Left kidney (tissue), 8 donors: ENCODE data around the gene CST6. TPM values are rescaled to one million over a fixed set of nuclear protein-coding genes. Genes with fewer than 3 reads are reported as not detected.

Source experiments
- DNase-seq: peaks from one replicate; pipeline ENCODE4 v3.0.0-alpha.2; 2013
- long read RNA-seq, 8 donors: transcript quantifications; one replicate each; lab custom pipeline, GENCODE V29; 2026
- polyA plus RNA-seq: library from polyadenylated mRNA; unstranded; fragments of 120-200 nt; gene quantifications from one replicate; pipeline ENCODE4 v1.2.1, GENCODE V29; 2013; ENCODE audit not compliant: insufficient read length

CST6 gene
- not detected for polyA plus RNA-seq
- long read RNA-seq, donor 1: 0 reads
- long read RNA-seq, donor 2: 0 reads
- long read RNA-seq, donor 3, partial matches to known transcripts: 0 of 1 reads
- long read RNA-seq, donor 3, other reads (novel, unspliced or antisense): 0 of 1 reads
- long read RNA-seq, donor 4: 0 reads
- long read RNA-seq, donor 5: 0 reads
- long read RNA-seq, donor 6, partial matches to known transcripts: 0 of 1 reads
- long read RNA-seq, donor 6, other reads (novel, unspliced or antisense): 0 of 1 reads
- long read RNA-seq, donor 7: 0 reads
- long read RNA-seq, donor 8: 0 reads

DNA sequence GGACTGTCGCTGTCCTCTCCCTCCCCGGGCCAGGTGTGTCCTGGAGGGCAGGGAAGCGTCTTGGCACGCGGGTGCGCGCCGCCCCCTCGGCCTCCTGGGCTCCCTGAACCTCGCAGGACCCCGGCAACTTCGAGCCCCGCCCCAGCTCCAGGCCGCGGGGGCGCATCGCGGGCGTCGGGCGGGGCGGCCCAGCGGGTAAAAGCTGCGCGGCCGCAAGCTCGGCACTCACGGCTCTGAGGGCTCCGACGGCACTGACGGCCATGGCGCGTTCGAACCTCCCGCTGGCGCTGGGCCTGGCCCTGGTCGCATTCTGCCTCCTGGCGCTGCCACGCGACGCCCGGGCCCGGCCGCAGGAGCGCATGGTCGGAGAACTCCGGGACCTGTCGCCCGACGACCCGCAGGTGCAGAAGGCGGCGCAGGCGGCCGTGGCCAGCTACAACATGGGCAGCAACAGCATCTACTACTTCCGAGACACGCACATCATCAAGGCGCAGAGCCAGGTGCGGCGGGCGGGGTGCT lies at the start of gene CST6:
CST6 (plus strand) TSS at position 224 of the 519 bp plus-strand sequence; CDS start at position 261, 37 bp downstream.
- DNase-seq: no peak

GRCh38 chr11:65962141-65962564 lies 49.7 kb upstream of the CST6 start:
- DNase-seq: no peak

DNA sequence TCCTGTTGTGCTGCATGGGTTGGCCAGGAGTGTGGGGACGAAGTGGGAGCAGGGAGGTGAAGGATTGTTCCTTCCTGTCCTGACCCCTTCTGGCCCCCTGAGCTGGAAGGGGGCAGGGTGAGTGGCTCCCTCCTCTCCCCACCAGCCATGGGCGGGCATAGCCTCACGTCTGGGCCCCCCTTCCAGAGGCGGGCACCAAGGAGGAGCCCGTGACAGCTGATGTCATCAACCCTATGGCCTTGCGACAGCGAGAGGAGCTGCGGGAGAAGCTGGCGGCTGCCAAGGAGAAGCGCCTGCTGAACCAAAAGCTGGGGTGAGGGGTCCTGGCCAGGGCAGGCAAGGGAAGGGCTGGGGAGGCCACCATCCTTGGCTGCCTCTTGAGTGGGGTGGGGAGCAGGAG lies 46.9 kb upstream of the CST6 start:
- DNase-seq: no peak

GRCh38 chr11:65965986-65966762 lies 45.6 kb upstream of the CST6 start:
- DNase-seq: no peak

DNA sequence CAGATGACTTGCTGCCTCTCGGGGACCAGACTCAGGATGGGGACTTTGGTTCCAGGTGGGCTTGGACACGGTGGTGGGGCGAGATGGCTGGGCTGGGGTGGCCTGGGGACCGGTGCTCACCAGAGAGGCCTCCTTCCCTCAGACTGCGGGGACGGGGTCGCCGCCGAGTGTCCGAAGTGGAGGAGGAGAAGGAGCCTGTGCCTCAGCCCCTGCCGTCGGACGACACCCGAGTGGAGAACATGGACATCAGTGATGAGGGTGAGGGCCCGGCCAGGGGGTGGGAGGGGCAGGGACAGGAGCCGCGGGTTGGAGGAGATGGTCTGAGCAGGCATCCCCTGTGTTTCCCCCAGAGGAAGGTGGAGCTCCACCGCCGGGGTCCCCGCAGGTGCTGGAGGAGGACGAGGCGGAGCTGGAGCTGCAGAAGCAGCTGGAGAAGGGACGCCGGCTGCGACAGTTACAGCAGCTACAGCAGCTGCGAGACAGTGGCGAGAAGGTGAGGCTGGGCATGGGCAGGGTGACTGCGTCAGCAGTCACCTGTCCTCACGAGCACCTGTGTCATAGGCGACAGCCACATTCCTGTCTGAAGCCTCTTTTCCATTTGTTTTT lies 44.4 kb upstream of the CST6 start:
- DNase-seq: no peak

- DNase-seq: no peak
Measured at GRCh38 chr11:65968600-65969482, 43.0 kb upstream of the CST6 start.

- no peak for DNase-seq
Measured at GRCh38 chr11:65972116-65972515, 39.7 kb upstream of the CST6 start.

GRCh38 chr11:65973439-65974110 lies 38.2 kb upstream of the CST6 start:
- DNase-seq: no peak

DNA sequence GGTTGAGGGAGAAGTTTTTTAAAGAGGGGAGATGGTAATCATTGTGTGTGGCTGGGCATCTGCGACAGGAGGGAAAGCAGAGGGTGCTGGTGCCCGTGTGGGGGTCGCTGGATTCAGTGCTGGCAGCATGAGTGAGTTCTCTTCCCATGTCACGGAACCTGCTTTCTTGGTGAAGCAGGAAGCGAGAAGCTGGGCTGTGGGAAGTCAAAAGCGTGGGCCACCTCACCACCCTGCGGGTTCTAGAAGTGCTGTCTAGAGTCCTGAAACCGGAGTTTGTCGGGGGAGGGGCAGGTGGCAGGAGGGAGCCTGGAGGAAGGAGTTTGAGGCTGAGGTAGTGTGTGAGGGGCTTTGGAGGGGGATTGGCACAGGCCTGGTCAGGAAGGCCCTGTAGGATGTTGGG lies 36.0 kb upstream of the CST6 start:
- DNase-seq: no peak

DNA sequence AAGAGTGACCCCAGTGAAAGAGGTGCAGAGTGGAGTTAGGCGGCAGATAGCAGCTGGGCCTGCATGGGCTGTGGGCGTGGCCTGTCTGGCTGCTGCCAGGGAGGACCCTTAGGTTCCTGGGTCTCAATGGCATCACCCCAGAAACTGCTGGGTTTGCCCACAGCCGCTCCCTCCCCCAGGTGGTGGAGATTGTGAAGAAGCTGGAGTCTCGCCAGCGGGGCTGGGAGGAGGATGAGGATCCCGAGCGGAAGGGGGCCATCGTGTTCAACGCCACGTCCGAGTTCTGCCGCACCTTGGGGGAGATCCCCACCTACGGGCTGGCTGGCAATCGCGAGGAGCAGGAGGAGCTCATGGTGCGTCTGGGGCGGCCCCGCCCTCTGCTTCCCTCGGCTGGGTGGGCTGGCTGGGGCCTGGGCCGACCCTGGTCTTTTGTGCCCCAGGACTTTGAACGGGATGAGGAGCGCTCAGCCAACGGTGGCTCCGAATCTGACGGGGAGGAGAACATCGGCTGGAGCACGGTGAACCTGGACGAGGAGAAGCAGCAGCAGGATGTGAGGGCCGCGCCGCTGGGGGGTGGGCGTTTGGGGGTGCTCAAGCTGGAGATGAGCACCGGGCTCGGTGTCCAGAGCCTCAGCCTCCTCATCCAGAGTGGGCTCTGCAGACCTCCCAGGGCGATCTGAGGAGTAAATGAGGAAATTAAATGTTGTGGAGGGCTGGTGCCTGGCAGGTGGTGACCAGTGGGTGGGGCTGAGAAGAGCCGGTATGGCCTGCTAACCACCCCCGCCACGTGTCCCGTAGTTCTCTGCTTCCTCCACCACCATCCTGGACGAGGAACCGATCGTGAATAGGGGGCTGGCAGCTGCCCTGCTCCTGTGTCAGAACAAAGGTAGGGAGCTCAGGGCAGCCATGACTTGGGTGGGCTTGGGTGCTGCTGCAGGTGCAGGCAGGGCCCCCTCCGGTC lies 35.3 kb upstream of the CST6 start:
- DNase-seq: no peak

GRCh38 chr11:65977621-65978390 lies 34.0 kb upstream of the CST6 start:
- DNase-seq: no peak

GRCh38 chr11:65978391-65979238 lies 33.2 kb upstream of the CST6 start:
- no peak for DNase-seq

GRCh38 chr11:65979261-65979759 lies 32.5 kb upstream of the CST6 start:
- no peak for DNase-seq

DNA sequence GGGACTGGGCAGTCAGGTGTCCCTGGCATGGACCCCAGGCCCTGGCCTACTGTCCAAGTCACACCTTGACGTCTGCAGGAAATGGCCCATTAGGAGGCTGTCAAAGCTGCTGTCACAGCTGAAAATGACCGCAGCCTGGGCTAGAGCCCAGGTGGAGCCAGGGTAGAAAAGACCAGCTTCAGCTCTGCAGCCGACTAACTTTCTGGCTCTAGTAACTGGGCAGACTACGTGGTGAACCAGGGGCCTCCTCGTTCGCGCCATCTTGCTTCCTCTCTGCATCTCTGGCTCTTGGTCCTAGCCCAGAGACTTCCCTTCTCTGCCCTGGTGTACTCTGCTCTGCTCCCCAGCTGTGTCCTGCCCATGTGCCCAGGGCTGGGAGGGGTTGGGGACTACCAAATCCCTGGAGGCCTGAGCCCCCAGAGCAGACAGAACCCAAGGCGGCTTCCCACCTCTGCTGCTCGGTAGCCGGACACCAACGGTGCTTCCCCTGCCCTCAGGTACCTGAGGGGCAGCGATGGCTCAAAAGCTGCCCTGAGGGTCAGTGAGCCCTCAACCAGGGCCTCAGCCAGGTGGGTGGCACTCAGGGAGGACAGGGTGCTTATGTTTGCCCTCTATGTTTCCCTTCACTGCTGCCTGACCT lies 30.6 kb upstream of the CST6 start:
- no peak for DNase-seq

GRCh38 chr11:65981972-65982823 lies 29.6 kb upstream of the CST6 start:
- no peak for DNase-seq

GRCh38 chr11:65982824-65983588 lies 28.8 kb upstream of the CST6 start:
- no peak for DNase-seq
